Endothelial cell of umbilical vein (primary cell): ENCODE measurements around the gene CCDC47. TPM values are rescaled to one million over a fixed set of nuclear protein-coding genes. Genes with fewer than 3 reads are reported as not detected.

ENCODE experiments used
- BruUV-seq: library from RNA; stranded (reverse); fragments of 400-500 nt; replicated peaks from 2 replicates; lab custom pipeline; 2021; lab: Mats Ljungman, UMichigan
- CTCF ChIA-PET: fragments of 300-600, 350-600 bp; sonication (Branson Sonifier 250); formaldehyde crosslinking; loops from one replicate; lab custom pipeline; 2021; ENCODE audit warnings: antibody characterized with exemption, inconsistent platforms; lab: Charles Lee
- POLR2A ChIA-PET: fragments of 300-600, 350-600 bp; sonication (Branson Sonifier 250); formaldehyde crosslinking; loops from one replicate; lab custom pipeline; 2021; ENCODE audit warnings: antibody characterized with exemption, inconsistent platforms; lab: Charles Lee
- DNase-seq: peaks from one replicate; pipeline ENCODE4 v3.0.0-alpha.2; 2011; ENCODE audit warnings: low read depth, low spot score
- FAIRE-seq: peaks from 2 replicates; lab custom pipeline; 2011; peaks lifted over from hg19 to GRCh38; lab: Jason Lieb, UNC
- H2AFZ ChIP-seq: 2 replicates; pipeline ENCODE4 v1.6.0; 2012; ENCODE audit warnings: low read depth, low read length, control low read depth, inconsistent platforms
- H3K27ac ChIP-seq: 2 replicates; pipeline ENCODE4 v1.5.1; 2011; ENCODE audit warnings: low read depth, mild to moderate bottlenecking, control low read depth, low read length, moderate library complexity; ENCODE audit not compliant: insufficient read depth
- H3K27me3 ChIP-seq, 2 experiments: 2 replicates each; pipeline versions ENCODE4 v1.6.0 to v1.6.1; 2011; ENCODE audit warnings: low read length in 2 of 2, mixed read lengths in 1 of 2; ENCODE audit not compliant: control insufficient read depth in 2 of 2, insufficient read depth in 2 of 2
- H3K36me3 ChIP-seq, 2 experiments: 2 replicates in 1 of 2; 3 replicates in 1 of 2; pipeline ENCODE4 v1.5.1; 2011; ENCODE audit warnings: low read length in 2 of 2, mild to moderate bottlenecking in 1 of 2, moderate library complexity in 1 of 2; ENCODE audit not compliant: control insufficient read depth in 2 of 2, insufficient read depth in 2 of 2; ENCODE audit errors: extremely low read depth in 1 of 2
- H3K4me1 ChIP-seq: 3 replicates; pipeline ENCODE4 v1.5.1; 2011; ENCODE audit warnings: mild to moderate bottlenecking, low read length; ENCODE audit not compliant: control insufficient read depth, insufficient read depth; ENCODE audit errors: extremely low read depth
- H3K4me2 ChIP-seq: 2 replicates; pipeline ENCODE4 v1.6.1; 2011; ENCODE audit warnings: low read length, control low read depth, mixed read lengths; ENCODE audit not compliant: insufficient read depth
- H3K4me3 ChIP-seq, 3 experiments: fragments of 200-600 bp in 1 of 3; sonication (generic), shearing (Covaris generic) in 1 of 3; replicated peaks in 1 of 3; 2 replicates each; pipeline ENCODE4 v1.5.1; 2011 to 2016; ENCODE audit warnings: control low read depth in 3 of 3, low read length in 3 of 3, mild to moderate bottlenecking in 2 of 3, inconsistent platforms in 1 of 3, low read depth in 1 of 3, moderate library complexity in 1 of 3; ENCODE audit not compliant: insufficient read depth in 1 of 3
- H3K79me2 ChIP-seq: 2 replicates; pipeline ENCODE4 v1.6.0; 2012; ENCODE audit warnings: low read length, inconsistent platforms; ENCODE audit not compliant: control insufficient read depth, insufficient read depth
- H3K9ac ChIP-seq: replicated peaks from 2 replicates; pipeline ENCODE3; 2011; ENCODE audit warnings: low read length, control low read depth; ENCODE audit not compliant: insufficient read depth; ENCODE audit errors: extremely low read depth
- H3K9me1 ChIP-seq: replicated peaks from 3 replicates; pipeline ENCODE4 v1.6.0; 2011; ENCODE audit warnings: mild to moderate bottlenecking, low read length; ENCODE audit not compliant: control insufficient read depth, insufficient read depth; ENCODE audit errors: extremely low read depth
- H3K9me3 ChIP-seq: replicated peaks from 2 replicates; pipeline ENCODE4 v1.5.1; 2012; ENCODE audit warnings: low read length, inconsistent platforms; ENCODE audit not compliant: control insufficient read depth, insufficient read depth
- H4K20me1 ChIP-seq: replicated peaks from 2 replicates; pipeline ENCODE3; 2011; ENCODE audit warnings: mild to moderate bottlenecking, low read length; ENCODE audit not compliant: control insufficient read depth, insufficient read depth; ENCODE audit errors: extremely low read depth
- EZH2 ChIP-seq: IDR thresholded peaks from 2 replicates; pipeline ENCODE4 v1.6.1; 2012; ENCODE audit warnings: borderline replicate concordance, low read depth, mild to moderate bottlenecking, moderate library complexity, low read length, inconsistent platforms; ENCODE audit not compliant: severe bottlenecking
- FOS ChIP-seq: IDR thresholded peaks from 2 replicates; pipeline ENCODE4 v1.6.1; 2011; ENCODE audit warnings: mild to moderate bottlenecking, low read length, moderate library complexity, borderline replicate concordance; ENCODE audit not compliant: insufficient read depth
- GATA2 ChIP-seq: IDR thresholded peaks from 2 replicates; pipeline ENCODE4 v1.7.0; 2011; ENCODE audit warnings: low read depth, mild to moderate bottlenecking, moderate library complexity, mixed read lengths, low read length; ENCODE audit not compliant: insufficient read length, insufficient read depth
- JUN ChIP-seq: IDR thresholded peaks from 2 replicates; pipeline ENCODE4 v1.6.1; 2011; ENCODE audit warnings: borderline replicate concordance, low read depth; ENCODE audit not compliant: insufficient read length, insufficient read depth
- MAX ChIP-seq: IDR thresholded peaks from 2 replicates; pipeline ENCODE4 v1.6.1; 2011; ENCODE audit not compliant: insufficient read depth, insufficient read length
- MYC ChIP-seq: IDR thresholded peaks from one replicate; pipeline ENCODE4 v1.6.1; 2011; ENCODE audit warnings: mild to moderate bottlenecking, low read depth, low read length
- POLR2A ChIP-seq: IDR thresholded peaks from 2 replicates; pipeline ENCODE4 v1.6.1; 2012; ENCODE audit warnings: low read depth, mild to moderate bottlenecking, control low read depth, low read length
- POLR2AphosphoS5 ChIP-seq: IDR thresholded peaks from 2 replicates; pipeline ENCODE4 v1.6.1; 2012; ENCODE audit warnings: low read depth, mild to moderate bottlenecking, control low read depth, low read length, moderate library complexity; ENCODE audit not compliant: insufficient read depth
- dilution Hi-C: fragments of 300-500 bp; cut with MboI; formaldehyde crosslinking; loops from one replicate; pipeline ENCODE4 v1.15.0; 2019; ENCODE audit warnings: low sequenced_read_pairs; ENCODE audit not compliant: extremely low pct_ligation_motif_present
- intact Hi-C: fragments of 100-400 bp; cut with micrococcal nuclease; formaldehyde crosslinking; loops from one replicate; pipeline ENCODE4 v1.10.0; 2022
- polyA plus RNA-seq, 4 experiments: library from polyadenylated mRNA; depleted of rRNA in 3 of 4; stranded (reverse) in 3 of 4; unstranded in 1 of 4; fragments of >200 nt; gene quantifications; 2 replicates each; pipeline versions ENCODE4 v1.2.1 to v1.2.3, GENCODE V29; 2011 to 2012; ENCODE audit warnings: missing spikeins in 1 of 4
- total RNA-seq: library from RNA; stranded (reverse); gene quantifications from 2 replicates; pipeline ENCODE4 v1.2.3, GENCODE V29; 2021
- TF ChIP-seq, protein P1 (sequence below), 2 donors: IDR thresholded peaks; 1 replicate in 1 of 2; 2 replicates in 1 of 2; pipeline ENCODE4 v1.5.1; 2011; ENCODE audit warnings: low read length in 2 of 2, mild to moderate bottlenecking in 2 of 2, moderate library complexity in 2 of 2, control low read depth in 1 of 2, inconsistent platforms in 1 of 2, low read depth in 1 of 2; ENCODE audit not compliant: insufficient read depth in 1 of 2; ENCODE audit errors: extremely low read depth in 1 of 2

The CCDC47 gene
- total and polyA plus RNA-seq, 2 donors (not counting 3 experiments of a cell fraction or from before 2014, with no cell fraction given), result 21.7 to 76.5 TPM

- Histone ChIP-seq H3K4me3 (no peak overlapping the region), H3K4me2 (no peak overlapping the region), H3K4me1 (peaks cover 9% of the 10 kb centered on the region), H3K27ac (no peak overlapping the region), H3K9me1 (no peaks in the 10 kb centered on the region), H3K27me3 (no peaks in the 10 kb centered on the region), H4K20me1 (peaks cover 4% of the 10 kb centered on the region), H2AFZ (no peak overlapping the region), H3K79me2 (peaks cover 45% of the 10 kb centered on the region), H3K9me3 (no peaks in the 10 kb centered on the region), H3K9ac (no peak overlapping the region), H3K36me3 (peaks cover 6 to 17% of the 10 kb centered on the region in 2 experiments)
- CTCF ChIA-PET, result interaction anchor here (1.5 kb wide), 1 partner anchor 15 kb away, joined by 3 read pairs; no protein-coding TSS in a partner anchor
- BruUV-seq, result no TSS peak
- dilution Hi-C loops (no loop called here), intact Hi-C loops (no loop called here)
- FAIRE-seq, result no peak
- TF ChIP-seq POLR2A (no peak), POLR2AphosphoS5 (no peak)
- no peak for DNase-seq
- POLR2A ChIA-PET, result interaction anchor here (0.7 to 1.1 kb wide), 2 partner anchors 9 to 12 kb away, joined by 4 read pairs; partner anchors contain the start of gene CCDC47
These were observed 8.7 kb downstream of the CCDC47 start for GRCh38 chr17:63764716-63765115.

DNA sequence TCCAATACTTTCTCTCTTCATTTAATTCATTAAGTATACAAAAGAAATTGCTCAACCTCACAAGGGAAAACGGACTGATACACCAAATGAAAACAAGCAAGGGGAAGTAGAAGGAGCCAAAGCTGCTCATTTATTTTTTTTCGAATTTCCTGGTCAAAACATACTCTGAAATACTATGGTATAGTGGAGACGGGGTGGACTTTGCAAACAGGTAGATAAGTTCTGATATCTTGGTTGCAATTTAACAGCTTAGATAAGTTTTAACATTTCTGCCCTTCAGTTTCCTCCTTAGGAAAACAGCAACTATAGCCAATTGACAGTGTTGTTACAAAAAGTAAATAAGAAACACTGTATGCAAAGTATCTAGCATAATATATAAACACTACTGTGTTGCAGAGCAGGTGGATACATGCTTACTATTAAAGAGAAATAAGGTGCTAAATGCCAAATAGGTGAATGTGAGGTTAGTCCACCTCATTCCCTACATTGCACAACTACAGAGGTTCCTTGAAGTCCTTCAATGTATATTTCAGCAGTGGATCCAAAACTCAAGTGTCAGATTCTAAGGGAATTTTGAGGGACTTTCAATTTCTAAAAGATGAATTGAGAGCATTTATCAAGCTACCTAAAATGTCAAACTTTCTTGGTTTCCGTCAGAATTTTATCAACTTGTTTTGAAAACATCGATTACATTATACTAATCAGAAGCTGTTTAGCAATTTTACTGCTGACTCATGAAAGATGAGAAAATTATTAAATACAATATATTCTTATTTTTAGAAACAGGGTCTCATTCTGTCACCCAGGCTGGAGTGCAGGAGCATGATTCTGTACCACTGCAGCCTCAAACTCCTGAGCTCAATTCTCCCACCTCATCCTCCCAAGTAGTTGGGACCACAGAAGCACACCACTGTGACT, 11.0 kb downstream of the CCDC47 start:
- Histone ChIP-seq H3K9me1 (no peaks in the 10 kb centered on the region), H3K27ac (no peak overlapping the region), H3K27me3 (no peaks in the 10 kb centered on the region), H3K4me3 (no peak overlapping the region), H3K36me3 (peaks cover 8 to 20% of the 10 kb centered on the region in 2 experiments), H2AFZ (no peak overlapping the region), H4K20me1 (peaks cover 4% of the 10 kb centered on the region), H3K9me3 (no peaks in the 10 kb centered on the region), H3K9ac (no peak overlapping the region), H3K4me1 (peaks cover 9% of the 10 kb centered on the region), H3K79me2 (peaks cover 23% of the 10 kb centered on the region), H3K4me2 (no peak overlapping the region)
- POLR2A ChIA-PET, result interaction anchor here (0.6 to 1.2 kb wide), 3 partner anchors 11 to 43 kb away, joined by 3 to 8 read pairs (median 3); partner anchors contain the start of gene CCDC47
- DNase-seq (peak; percentile 66), FAIRE-seq (peak; percentile 69)
- dilution Hi-C loops, result no loop called here
- CTCF ChIA-PET, result interaction anchor here (1.2 kb wide), 1 partner anchor 11 kb away, joined by 4 read pairs; the partner anchor contains the start of gene CCDC47
- TF ChIP-seq POLR2A (no peak), MAX (no peak), POLR2AphosphoS5 (no peak), JUN (no peak), GATA2 (no peak), EZH2 (no peak), MYC (no peak), FOS (no peak)
- TF ChIP-seq, protein P1, sequence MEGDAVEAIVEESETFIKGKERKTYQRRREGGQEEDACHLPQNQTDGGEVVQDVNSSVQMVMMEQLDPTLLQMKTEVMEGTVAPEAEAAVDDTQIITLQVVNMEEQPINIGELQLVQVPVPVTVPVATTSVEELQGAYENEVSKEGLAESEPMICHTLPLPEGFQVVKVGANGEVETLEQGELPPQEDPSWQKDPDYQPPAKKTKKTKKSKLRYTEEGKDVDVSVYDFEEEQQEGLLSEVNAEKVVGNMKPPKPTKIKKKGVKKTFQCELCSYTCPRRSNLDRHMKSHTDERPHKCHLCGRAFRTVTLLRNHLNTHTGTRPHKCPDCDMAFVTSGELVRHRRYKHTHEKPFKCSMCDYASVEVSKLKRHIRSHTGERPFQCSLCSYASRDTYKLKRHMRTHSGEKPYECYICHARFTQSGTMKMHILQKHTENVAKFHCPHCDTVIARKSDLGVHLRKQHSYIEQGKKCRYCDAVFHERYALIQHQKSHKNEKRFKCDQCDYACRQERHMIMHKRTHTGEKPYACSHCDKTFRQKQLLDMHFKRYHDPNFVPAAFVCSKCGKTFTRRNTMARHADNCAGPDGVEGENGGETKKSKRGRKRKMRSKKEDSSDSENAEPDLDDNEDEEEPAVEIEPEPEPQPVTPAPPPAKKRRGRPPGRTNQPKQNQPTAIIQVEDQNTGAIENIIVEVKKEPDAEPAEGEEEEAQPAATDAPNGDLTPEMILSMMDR (IDR thresholded peaks at IDR 0.05; ENCODE audit: extremely low read depth in 1 of 2, insufficient read depth in 1 of 2, low read depth in 1 of 2, low read length in 2 of 2), result no peak
- no TSS peak for BruUV-seq
- intact Hi-C loops, result no loop called here
